Transverse colon (tissue), 4 donors: ENCODE data around the gene PBX3.
"Not testable (repeated sequence)": the region's sequence is repeated elsewhere in the genome, so short reads cannot be mapped to it uniquely, and the experiment has no call there.

Experiments used
- POLR2AphosphoS5 ChIP-seq, 3 donors: sonication (generic); formaldehyde crosslinking; IDR thresholded peaks; one replicate each; pipeline ENCODE4 v1.6.1; 2016; ENCODE audit warnings: antibody characterized with exemption in 3 of 3
- TF ChIP-seq, protein P1 (sequence below), 5 experiments: fragments of 200-600 bp in 3 of 5; fragments of 450-650 bp in 2 of 5; sonication (generic) in 3 of 5; IDR thresholded peaks; 1 replicate in 2 of 5; 2 replicates in 3 of 5; pipeline ENCODE4 v1.5.1; 2016 to 2017; ENCODE audit warnings: antibody characterized with exemption in 5 of 5, inconsistent platforms in 3 of 5, mild to moderate bottlenecking in 2 of 5, moderate library complexity in 1 of 5

DNA sequence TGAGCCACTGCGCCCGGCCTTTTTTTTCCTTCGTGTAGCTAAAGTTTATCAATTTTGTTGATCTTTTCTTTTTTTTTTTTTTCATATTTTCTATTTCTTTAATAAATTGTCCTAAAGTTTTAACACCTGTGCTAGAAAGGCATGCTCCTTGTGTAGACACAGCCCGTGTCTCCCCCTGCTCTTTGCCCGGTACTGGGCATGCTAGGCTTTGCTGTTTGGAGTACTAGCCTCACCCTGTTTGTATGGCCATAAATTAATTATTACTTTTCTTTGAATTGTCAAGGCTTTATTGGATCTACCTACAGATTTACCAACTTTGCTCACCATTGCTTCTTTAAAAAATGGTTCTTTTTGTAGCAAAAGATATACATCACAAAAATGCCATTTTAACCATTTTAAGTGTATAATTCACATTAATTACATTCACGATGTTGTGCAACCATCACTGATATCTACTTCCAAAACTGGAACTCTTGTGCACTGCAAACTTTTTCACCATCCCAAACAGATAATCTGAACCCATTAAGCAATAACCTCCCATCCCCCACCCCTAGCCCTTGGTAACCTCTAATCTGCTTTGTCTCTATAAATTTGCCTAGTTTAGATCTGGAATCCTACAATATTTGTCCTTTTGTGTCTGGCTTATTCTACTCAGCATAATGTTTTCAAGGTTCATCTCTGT is 31.5 kb downstream of the PBX3 start:
- TF ChIP-seq, protein P1, sequence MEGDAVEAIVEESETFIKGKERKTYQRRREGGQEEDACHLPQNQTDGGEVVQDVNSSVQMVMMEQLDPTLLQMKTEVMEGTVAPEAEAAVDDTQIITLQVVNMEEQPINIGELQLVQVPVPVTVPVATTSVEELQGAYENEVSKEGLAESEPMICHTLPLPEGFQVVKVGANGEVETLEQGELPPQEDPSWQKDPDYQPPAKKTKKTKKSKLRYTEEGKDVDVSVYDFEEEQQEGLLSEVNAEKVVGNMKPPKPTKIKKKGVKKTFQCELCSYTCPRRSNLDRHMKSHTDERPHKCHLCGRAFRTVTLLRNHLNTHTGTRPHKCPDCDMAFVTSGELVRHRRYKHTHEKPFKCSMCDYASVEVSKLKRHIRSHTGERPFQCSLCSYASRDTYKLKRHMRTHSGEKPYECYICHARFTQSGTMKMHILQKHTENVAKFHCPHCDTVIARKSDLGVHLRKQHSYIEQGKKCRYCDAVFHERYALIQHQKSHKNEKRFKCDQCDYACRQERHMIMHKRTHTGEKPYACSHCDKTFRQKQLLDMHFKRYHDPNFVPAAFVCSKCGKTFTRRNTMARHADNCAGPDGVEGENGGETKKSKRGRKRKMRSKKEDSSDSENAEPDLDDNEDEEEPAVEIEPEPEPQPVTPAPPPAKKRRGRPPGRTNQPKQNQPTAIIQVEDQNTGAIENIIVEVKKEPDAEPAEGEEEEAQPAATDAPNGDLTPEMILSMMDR (IDR thresholded peaks at IDR 0.05): not testable (repeated sequence)
- not testable (repeated sequence) for TF ChIP-seq POLR2AphosphoS5 (IDR thresholded peaks at IDR 0.05)
